Ectodermal cell (in vitro differentiated cells): ENCODE measurements around the gene LMF1.

ENCODE experiments used
- H3K27ac ChIP-seq: 2 replicates; pipeline ENCODE4 v1.7.0; 2013; ENCODE audit warnings: mild to moderate bottlenecking, low read depth, low read length; ENCODE audit not compliant: insufficient read depth, poor library complexity, severe bottlenecking
- H3K27me3 ChIP-seq: 2 replicates; pipeline ENCODE4 v1.7.0; 2013; ENCODE audit warnings: mild to moderate bottlenecking, low read length; ENCODE audit not compliant: insufficient read depth, control insufficient read depth, poor library complexity, severe bottlenecking
- H3K36me3 ChIP-seq: one replicate; pipeline ENCODE4 v1.7.0; 2013; ENCODE audit warnings: low read length; ENCODE audit not compliant: control insufficient read depth, insufficient read depth
- H3K4me1 ChIP-seq: one replicate; pipeline ENCODE4 v1.7.0; 2013; ENCODE audit warnings: low read length; ENCODE audit not compliant: control insufficient read depth, insufficient read depth
- H3K4me3 ChIP-seq: 2 replicates; pipeline ENCODE4 v1.7.0; 2013; ENCODE audit warnings: low read depth, low read length, control low read depth; ENCODE audit not compliant: insufficient read depth
- H3K9me3 ChIP-seq: 2 replicates; pipeline ENCODE4 v1.7.0; 2013; ENCODE audit warnings: mild to moderate bottlenecking, low read length, moderate library complexity; ENCODE audit not compliant: control insufficient read depth
- WGBS, 2 experiments: methylation state at CpG; one replicate each; pipeline ENCODE4 v1.1.7; 2013; ENCODE audit warnings: missing lambda C conversion rate in 2 of 2; 5-methylcytosine and 5-hydroxymethylcytosine counted together

Gene LMF1

GRCh38 chr16:1002399-1003166, 31.8 kb upstream of the LMF1 start:
- H3K36me3 ChIP-seq = no peaks in the 10 kb centered on the region
- H3K4me1 ChIP-seq = peaks cover 6% of the 10 kb centered on the region
- no peak overlapping the region for H3K27ac ChIP-seq
- H3K4me3 ChIP-seq = no peak overlapping the region
- 78 to 83% methylated on average over 46 of the region's 46 CpGs for WGBS, 2 experiments
- H3K9me3 ChIP-seq = no peaks in the 10 kb centered on the region
- H3K27me3 ChIP-seq = peaks cover 8% of the 10 kb centered on the region

GRCh38 chr16:1001096-1001495, 30.3 kb upstream of the LMF1 start:
- Histone ChIP-seq H3K27ac (no peak overlapping the region), H3K4me1 (peaks cover 19% of the 10 kb centered on the region), H3K4me3 (no peak overlapping the region), H3K36me3 (no peaks in the 10 kb centered on the region), H3K9me3 (no peaks in the 10 kb centered on the region), H3K27me3 (peaks cover 15% of the 10 kb centered on the region)
- 95 to 96% methylated on average over 11 of the region's 11 CpGs for WGBS, 2 experiments

- H3K27ac ChIP-seq = no peak overlapping the region
- WGBS, 2 experiments = 93 to 94% methylated on average over 17 of the region's 17 CpGs
These were observed 29.8 kb upstream of the LMF1 start for GRCh38 chr16:1000608-1001007.

GRCh38 chr16:999677-1000076, 28.9 kb upstream of the LMF1 start:
- H3K9me3 ChIP-seq = no peaks in the 10 kb centered on the region
- no peak overlapping the region for H3K27ac ChIP-seq
- 91 to 93% methylated on average over 11 of the region's 11 CpGs for WGBS, 2 experiments
- H3K4me1 ChIP-seq = peaks cover 19% of the 10 kb centered on the region
- H3K36me3 ChIP-seq = no peaks in the 10 kb centered on the region
- H3K4me3 ChIP-seq = no peak overlapping the region
- peaks cover 20% of the 10 kb centered on the region for H3K27me3 ChIP-seq

More at GRCh38 chr16:1000608-1001007, 29.8 kb upstream of the LMF1 start:
- peaks cover 20% of the 10 kb centered on the region for H3K27me3 ChIP-seq
- H3K4me3 ChIP-seq = no peak overlapping the region
- no peaks in the 10 kb centered on the region for H3K9me3 ChIP-seq
- no peaks in the 10 kb centered on the region for H3K36me3 ChIP-seq
- H3K4me1 ChIP-seq = peaks cover 19% of the 10 kb centered on the region

- Histone ChIP-seq H3K4me3 (no peak overlapping the region), H3K9me3 (no peaks in the 10 kb centered on the region), H3K27me3 (peaks cover 20% of the 10 kb centered on the region), H3K4me1 (peaks cover 19% of the 10 kb centered on the region), H3K27ac (no peak overlapping the region), H3K36me3 (no peaks in the 10 kb centered on the region)
- 84 to 85% methylated on average over 11 of the region's 11 CpGs for WGBS, 2 experiments
These were observed 27.8 kb upstream of the LMF1 start for GRCh38 chr16:998615-999014.

GRCh38 chr16:998211-998610, 27.4 kb upstream of the LMF1 start:
- Histone ChIP-seq H3K27me3 (peaks cover 20% of the 10 kb centered on the region), H3K9me3 (no peaks in the 10 kb centered on the region), H3K27ac (no peak overlapping the region), H3K4me3 (no peak overlapping the region), H3K4me1 (peaks cover 19% of the 10 kb centered on the region), H3K36me3 (no peaks in the 10 kb centered on the region)
- 90 to 91% methylated on average over 11 of the region's 11 CpGs for WGBS, 2 experiments

- Histone ChIP-seq H3K27me3 (peaks cover 20% of the 10 kb centered on the region), H3K4me3 (peak overlapping the region; percentile 20), H3K9me3 (no peaks in the 10 kb centered on the region), H3K4me1 (peaks cover 19% of the 10 kb centered on the region), H3K36me3 (no peaks in the 10 kb centered on the region), H3K27ac (no peak overlapping the region)
- whole genome bisulfite sequencing, 2 experiments = 21 to 22% methylated on average over 39 of the region's 39 CpGs
These were observed 26.8 kb upstream of the LMF1 start for GRCh38 chr16:997440-998051.

GRCh38 chr16:996681-997080, 25.9 kb upstream of the LMF1 start:
- Histone ChIP-seq H3K4me1 (peaks cover 22% of the 10 kb centered on the region), H3K27me3 (peaks cover 20% of the 10 kb centered on the region), H3K9me3 (no peaks in the 10 kb centered on the region), H3K4me3 (no peak overlapping the region), H3K27ac (no peak overlapping the region), H3K36me3 (no peaks in the 10 kb centered on the region)
- WGBS, 2 experiments = 65% methylated on average over 5 to 6 of the region's 6 CpGs

GRCh38 chr16:995783-996182, 25.0 kb upstream of the LMF1 start:
- Histone ChIP-seq H3K9me3 (no peaks in the 10 kb centered on the region), H3K27me3 (peaks cover 20% of the 10 kb centered on the region), H3K4me1 (peaks cover 23% of the 10 kb centered on the region), H3K36me3 (no peaks in the 10 kb centered on the region), H3K4me3 (no peak overlapping the region), H3K27ac (no peak overlapping the region)
- 92 to 93% methylated on average over 3 of the region's 3 CpGs for WGBS, 2 experiments

- Histone ChIP-seq H3K4me1 (peaks cover 23% of the 10 kb centered on the region), H3K27me3 (peaks cover 20% of the 10 kb centered on the region), H3K4me3 (no peak overlapping the region), H3K27ac (no peak overlapping the region), H3K36me3 (no peaks in the 10 kb centered on the region), H3K9me3 (no peaks in the 10 kb centered on the region)
- WGBS, 2 experiments = 92 to 94% methylated on average over 3 of the region's 3 CpGs
These were observed 24.3 kb upstream of the LMF1 start for GRCh38 chr16:995087-995486.
